SU-DHL-6 (cell line): ENCODE data around the gene VRTN.
A peak's percentile ranks its signal among the peaks of the same experiment; 100 is the strongest.

Experiments used
- H2AFZ ChIP-seq: fragments of 200-600 bp; sonication (generic); 2 replicates; pipeline ENCODE4 v1.6.1; 2014; ENCODE audit warnings: low read depth, mild to moderate bottlenecking, moderate library complexity, mixed read lengths, antibody characterized with exemption, low read length; ENCODE audit not compliant: severe bottlenecking
- H3F3A ChIP-seq: fragments of 200-600 bp; shearing (Covaris generic); 2 replicates; pipeline ENCODE4 v1.6.0; 2016; ENCODE audit warnings: antibody characterized with exemption, mild to moderate bottlenecking; ENCODE audit not compliant: insufficient read depth
- H3K27ac ChIP-seq: fragments of 200-600 bp; sonication (generic); 2 replicates; pipeline ENCODE4 v1.5.1; 2016; ENCODE audit warnings: low read depth, mild to moderate bottlenecking, low read length, moderate library complexity, mixed read lengths
- H3K27me3 ChIP-seq: fragments of 200-600 bp; sonication (generic), shearing (Covaris generic); 2 replicates; pipeline ENCODE4 v1.6.0; 2014; ENCODE audit warnings: mild to moderate bottlenecking, low read length
- H3K36me3 ChIP-seq: fragments of 200-600 bp; sonication (generic); 2 replicates; pipeline ENCODE4 v1.6.1; 2014; ENCODE audit warnings: mild to moderate bottlenecking, low read length, mixed read lengths
- H3K4me2 ChIP-seq: fragments of 300-600, 200-600 bp; shearing (Covaris generic), sonication (generic); 2 replicates; pipeline ENCODE4 v1.6.0; 2014; ENCODE audit warnings: low read length, low read depth, mild to moderate bottlenecking; ENCODE audit not compliant: poor library complexity, severe bottlenecking
- H3K4me3 ChIP-seq: fragments of 200-600 bp; sonication (generic); 2 replicates; pipeline ENCODE4 v1.5.1; 2014; ENCODE audit warnings: antibody characterized with exemption, low read length, mild to moderate bottlenecking, mixed read lengths; ENCODE audit not compliant: insufficient read depth, poor library complexity, severe bottlenecking
- H3K79me2 ChIP-seq: fragments of 200-600 bp; sonication (generic); 2 replicates; pipeline ENCODE4 v1.6.1; 2014; ENCODE audit warnings: mild to moderate bottlenecking, low read length, moderate library complexity; ENCODE audit not compliant: insufficient read depth
- H3K9ac ChIP-seq: fragments of 200-600 bp; sonication (generic); 2 replicates; pipeline ENCODE4 v1.7.0; 2014; ENCODE audit warnings: mild to moderate bottlenecking, low read length
- H3K9me2 ChIP-seq: fragments of 200-600 bp; sonication (generic); replicated peaks from 2 replicates; pipeline ENCODE4 v1.6.1; 2014; ENCODE audit warnings: low read length; ENCODE audit not compliant: insufficient read depth
- H3K9me3 ChIP-seq: fragments of 200-600 bp; sonication (generic); 2 replicates; pipeline ENCODE4 v1.6.1; 2014; ENCODE audit warnings: low read length, mixed read lengths; ENCODE audit not compliant: insufficient read depth
- H4K20me1 ChIP-seq: fragments of 200-600 bp; sonication (generic); 2 replicates; pipeline ENCODE4 v1.6.1; 2014; ENCODE audit warnings: low read depth, mild to moderate bottlenecking, antibody characterized with exemption, low read length, moderate library complexity, mixed read lengths
- CTCF ChIP-seq: fragments of 200-600 bp; sonication (generic); IDR thresholded peaks from one replicate; pipeline ENCODE4 v1.5.1; 2017; ENCODE audit warnings: antibody characterized with exemption, mild to moderate bottlenecking, low read length, moderate library complexity; ENCODE audit not compliant: insufficient read depth, poor library complexity, severe bottlenecking
- EZH2phosphoT487 ChIP-seq: fragments of 200-600 bp; sonication (generic), shearing (Covaris generic); conservative IDR thresholded peaks from 2 replicates; pipeline ENCODE4 v1.6.1; 2018; ENCODE audit warnings: mild to moderate bottlenecking, antibody characterized with exemption, low read length, moderate library complexity, mixed read lengths

Gene VRTN

GRCh38 chr14:74401504-74402241 is 53.4 kb downstream of the VRTN start:
- no peaks in the 10 kb centered on the region for H3K27me3 ChIP-seq
- H3K9me2 ChIP-seq: no peaks in the 10 kb centered on the region
- H3F3A ChIP-seq: no peaks in the 10 kb centered on the region
- peak overlapping the region; percentile 31 for H2AFZ ChIP-seq
- no peaks in the 10 kb centered on the region for H3K79me2 ChIP-seq
- TF ChIP-seq CTCF (no peak), EZH2phosphoT487 (no peak)
- H3K9ac ChIP-seq: peak overlapping the region; percentile 36; the same call in 1 of the 2 replicates
- H3K27ac ChIP-seq: peak overlapping the region; percentile 62
- no peaks in the 10 kb centered on the region for H3K9me3 ChIP-seq
- peak overlapping the region; percentile 13 for H3K4me3 ChIP-seq
- no peaks in the 10 kb centered on the region for H3K36me3 ChIP-seq
- no peaks in the 10 kb centered on the region for H4K20me1 ChIP-seq
- H3K4me2 ChIP-seq: peak overlapping the region; percentile 50

GRCh38 chr14:74402401-74403251 is 54.4 kb downstream of the VRTN start:
- no peak overlapping the region for H2AFZ ChIP-seq
- no peaks in the 10 kb centered on the region for H3K27me3 ChIP-seq
- TF ChIP-seq EZH2phosphoT487: no peak
- no peak for TF ChIP-seq CTCF
- no peaks in the 10 kb centered on the region for H4K20me1 ChIP-seq
- no peaks in the 10 kb centered on the region for H3K79me2 ChIP-seq
- H3K36me3 ChIP-seq: no peaks in the 10 kb centered on the region
- peak overlapping the region; percentile 50 for H3K4me2 ChIP-seq
- no peak overlapping the region for H3K9ac ChIP-seq
- H3K27ac ChIP-seq: peak overlapping the region; percentile 28; the same call in 1 of the 2 replicates
- no peaks in the 10 kb centered on the region for H3F3A ChIP-seq
- no peaks in the 10 kb centered on the region for H3K9me3 ChIP-seq
- no peaks in the 10 kb centered on the region for H3K9me2 ChIP-seq
- H3K4me3 ChIP-seq: no peak overlapping the region

DNA sequence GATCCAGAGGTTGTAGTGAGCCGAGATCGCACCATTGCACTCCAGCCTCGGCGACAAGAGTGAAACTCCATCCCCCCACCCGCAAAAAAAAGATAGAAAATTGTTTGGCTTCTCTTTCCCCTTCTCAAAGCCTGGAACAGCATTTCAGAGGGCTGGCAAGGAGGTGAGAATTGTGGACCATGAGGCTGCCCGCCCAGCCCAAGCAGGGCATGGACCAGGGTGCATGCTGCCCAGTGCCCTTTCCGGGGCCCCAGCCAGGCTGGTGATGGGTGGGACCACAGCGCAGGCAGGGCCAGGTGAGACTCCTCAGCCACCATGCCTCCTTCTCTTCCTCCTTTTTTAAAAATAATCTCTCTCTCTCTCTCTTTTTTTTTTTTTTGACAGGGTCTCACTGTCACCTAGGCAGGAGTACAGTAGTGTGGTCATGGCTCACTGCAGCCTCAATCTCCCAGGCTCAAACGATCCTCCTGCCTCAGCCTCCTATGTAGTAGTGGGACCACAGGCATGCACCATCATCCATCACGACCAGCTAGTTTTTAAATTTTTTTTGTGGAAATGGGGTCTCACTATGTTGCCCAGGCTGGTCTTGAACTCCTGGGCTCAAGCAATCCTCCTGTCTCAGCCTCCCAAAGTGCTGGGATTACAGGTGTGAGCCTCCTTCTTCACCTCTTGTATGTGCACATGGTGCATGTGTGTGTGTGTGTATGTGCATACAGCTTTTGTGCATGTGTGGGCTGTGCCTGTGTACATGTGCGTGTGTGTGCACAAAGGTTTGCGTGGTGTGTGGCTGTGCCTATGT is 55.5 kb downstream of the VRTN start:
- no peaks in the 10 kb centered on the region for H3F3A ChIP-seq
- H3K9me2 ChIP-seq: no peaks in the 10 kb centered on the region
- no peak overlapping the region for H2AFZ ChIP-seq
- H3K4me3 ChIP-seq: no peak overlapping the region
- no peak overlapping the region for H3K4me2 ChIP-seq
- H3K79me2 ChIP-seq: no peaks in the 10 kb centered on the region
- H3K9ac ChIP-seq: no peak overlapping the region
- H4K20me1 ChIP-seq: no peaks in the 10 kb centered on the region
- H3K36me3 ChIP-seq: no peaks in the 10 kb centered on the region
- no peak overlapping the region for H3K27ac ChIP-seq
- H3K27me3 ChIP-seq: no peaks in the 10 kb centered on the region
- TF ChIP-seq CTCF: no peak
- TF ChIP-seq EZH2phosphoT487: no peak
- no peaks in the 10 kb centered on the region for H3K9me3 ChIP-seq
